Measurements from ENCODE around the gene CACNA1I.

CACNA1I gene

GRCh38 chr22:39563571-39564428, 6.8 kb upstream of the CACNA1I start:
- no peak overlapping the region for H3K4me3 ChIP-seq (ENCODE audit: low read depth, low read length)
- DNase-seq (ENCODE audit: low read depth), result no peak
- TF ChIP-seq MAX (IDR thresholded peaks at IDR 0.05; ENCODE audit: low read depth, low read length), result no peak

GRCh38 chr22:39565414-39565944, 5.1 kb upstream of the CACNA1I start:
- TF ChIP-seq CTCF (IDR thresholded peaks at IDR 0.05; ENCODE audit: low read depth, low read length), result no peak
- no peak for TF ChIP-seq MYC (IDR thresholded peaks at IDR 0.05; ENCODE audit: low read depth, low read length)
- TF ChIP-seq MAX (IDR thresholded peaks at IDR 0.05; ENCODE audit: low read depth, low read length), result no peak
- no peak for TF ChIP-seq POLR2A (IDR thresholded peaks at IDR 0.05; ENCODE audit: extremely low read depth, insufficient read length)
- no peak for DNase-seq (ENCODE audit: low read depth)
- H3K4me3 ChIP-seq (ENCODE audit: low read depth, low read length), result no peak overlapping the region

- H3K4me3 ChIP-seq (ENCODE audit: low read depth, low read length), result no peak overlapping the region
- no peak for DNase-seq (ENCODE audit: low read depth)
- no peak for TF ChIP-seq MYC (IDR thresholded peaks at IDR 0.05; ENCODE audit: low read depth, low read length)
- TF ChIP-seq CTCF (IDR thresholded peaks at IDR 0.05; ENCODE audit: low read depth, low read length), result no peak
- no peak for TF ChIP-seq MAX (IDR thresholded peaks at IDR 0.05; ENCODE audit: low read depth, low read length)
- no peak for TF ChIP-seq POLR2A (IDR thresholded peaks at IDR 0.05; ENCODE audit: extremely low read depth, insufficient read length)
Observed at GRCh38 chr22:39567135-39567946, 3.2 kb upstream of the CACNA1I start.

- no peak overlapping the region for H3K4me3 ChIP-seq (ENCODE audit: low read depth, low read length)
- TF ChIP-seq CTCF (IDR thresholded peaks at IDR 0.05; ENCODE audit: low read depth, low read length) (no peak), MAX (IDR thresholded peaks at IDR 0.05; ENCODE audit: low read depth, low read length) (no peak), POLR2A (IDR thresholded peaks at IDR 0.05; ENCODE audit: extremely low read depth, insufficient read length) (no peak), MYC (IDR thresholded peaks at IDR 0.05; ENCODE audit: low read depth, low read length) (no peak)
- DNase-seq (ENCODE audit: low read depth), result no peak
Observed at GRCh38 chr22:39568278-39568981, 2.1 kb upstream of the CACNA1I start.

- TF ChIP-seq POLR2A (IDR thresholded peaks at IDR 0.05; ENCODE audit: extremely low read depth, insufficient read length) (no peak), MAX (IDR thresholded peaks at IDR 0.05; ENCODE audit: low read depth, low read length) (no peak), MYC (IDR thresholded peaks at IDR 0.05; ENCODE audit: low read depth, low read length) (no peak), CTCF (IDR thresholded peaks at IDR 0.05; ENCODE audit: low read depth, low read length) (no peak)
- no peak for DNase-seq (ENCODE audit: low read depth)
- H3K4me3 ChIP-seq (ENCODE audit: low read depth, low read length), result no peak overlapping the region
Observed at GRCh38 chr22:39569066-39569465, 1.5 kb upstream of the CACNA1I start.
